ENCODE results near the gene CALHM4.
"Not testable (repeated sequence)": the region's sequence is repeated elsewhere in the genome, so short reads cannot be mapped to it uniquely, and the experiment has no call there.

CALHM4 gene

GRCh38 chr6:116577486-116577885 is 23.9 kb downstream of the CALHM4 start:
- no peak for DNase-seq (ENCODE audit: low spot score)

- DNase-seq (ENCODE audit: low spot score), result no peak
Observed at GRCh38 chr6:116578335-116578734, 24.8 kb downstream of the CALHM4 start.

- no peak for DNase-seq (ENCODE audit: low spot score)
Observed at GRCh38 chr6:116579143-116579542, 25.6 kb downstream of the CALHM4 start.

- no peak for DNase-seq (ENCODE audit: low spot score)
Observed at GRCh38 chr6:116580198-116580597, 26.6 kb downstream of the CALHM4 start.

- DNase-seq (ENCODE audit: low spot score), result no peak
Observed at GRCh38 chr6:116586276-116586675, 32.7 kb downstream of the CALHM4 start.

- DNase-seq (ENCODE audit: low spot score), result no peak
Observed at GRCh38 chr6:116586738-116587137, 33.2 kb downstream of the CALHM4 start.

GRCh38 chr6:116595247-116595646 is 41.7 kb downstream of the CALHM4 start:
- DNase-seq (ENCODE audit: low spot score), result no peak

- DNase-seq (ENCODE audit: low spot score), result no peak
Observed at GRCh38 chr6:116596815-116597214, 43.3 kb downstream of the CALHM4 start.

GRCh38 chr6:116603916-116604315 is 50.4 kb downstream of the CALHM4 start:
- DNase-seq (ENCODE audit: low spot score), result not testable (repeated sequence)

- not testable (repeated sequence) for DNase-seq (ENCODE audit: low spot score)
Observed at GRCh38 chr6:116604868-116605267, 51.3 kb downstream of the CALHM4 start.

GRCh38 chr6:116605935-116606334 is 52.4 kb downstream of the CALHM4 start:
- no peak for DNase-seq (ENCODE audit: low spot score)

Measured in Ammon's horn (tissue), 1 donor.